ENCODE measurements around the gene MC2R. TPM values are rescaled to one million over a fixed set of nuclear protein-coding genes. Genes with fewer than 3 reads are reported as not detected.

Gene MC2R
- total RNA-seq, 1 donor from 2014 or later = not detected

GRCh38 chr18:13890761-13891361 is 24.5 kb downstream of the MC2R start:
- TF ChIP-seq CTCF (IDR thresholded peaks at IDR 0.05; ENCODE audit: partially characterized antibody, unreplicated experiment) = no peak
- H3K27ac Mint-ChIP-seq (ENCODE audit: unreplicated experiment) = no peak overlapping the region
- peaks cover 6% of the 10 kb centered on the region for H3K4me1 Mint-ChIP-seq (ENCODE audit: low read depth, unreplicated experiment)
- H3K36me3 Mint-ChIP-seq (ENCODE audit: unreplicated experiment) = no peaks in the 10 kb centered on the region
- DNase-seq = no peak
- H3K27me3 Mint-ChIP-seq (ENCODE audit: unreplicated experiment) = peaks cover 2% of the 10 kb centered on the region
- H3K9me3 Mint-ChIP-seq (ENCODE audit: unreplicated experiment) = peaks cover 6% of the 10 kb centered on the region
- H3K4me3 Mint-ChIP-seq (ENCODE audit: unreplicated experiment) = no peak overlapping the region

GRCh38 chr18:13889671-13890070 is 25.7 kb downstream of the MC2R start:
- Mint-ChIP-seq H3K27me3 (ENCODE audit: unreplicated experiment) (peaks cover 2% of the 10 kb centered on the region), H3K4me3 (ENCODE audit: unreplicated experiment) (no peak overlapping the region), H3K9me3 (ENCODE audit: unreplicated experiment) (peaks cover 7% of the 10 kb centered on the region), H3K36me3 (ENCODE audit: unreplicated experiment) (no peaks in the 10 kb centered on the region), H3K27ac (ENCODE audit: unreplicated experiment) (no peak overlapping the region), H3K4me1 (ENCODE audit: low read depth, unreplicated experiment) (peaks cover 6% of the 10 kb centered on the region)
- DNase-seq = no peak
- no peak for TF ChIP-seq CTCF (IDR thresholded peaks at IDR 0.05; ENCODE audit: partially characterized antibody, unreplicated experiment)

GRCh38 chr18:13888191-13888716 is 27.1 kb downstream of the MC2R start:
- TF ChIP-seq CTCF (IDR thresholded peaks at IDR 0.05; ENCODE audit: partially characterized antibody, unreplicated experiment) = no peak
- Mint-ChIP-seq H3K9me3 (ENCODE audit: unreplicated experiment) (peaks cover 7% of the 10 kb centered on the region), H3K36me3 (ENCODE audit: unreplicated experiment) (no peaks in the 10 kb centered on the region), H3K4me1 (ENCODE audit: low read depth, unreplicated experiment) (peaks cover 2% of the 10 kb centered on the region), H3K4me3 (ENCODE audit: unreplicated experiment) (no peak overlapping the region), H3K27ac (ENCODE audit: unreplicated experiment) (no peak overlapping the region), H3K27me3 (ENCODE audit: unreplicated experiment) (peaks cover 2% of the 10 kb centered on the region)
- DNase-seq = no peak

GRCh38 chr18:13885009-13885408 is 30.3 kb downstream of the MC2R start:
- Mint-ChIP-seq H3K27me3 (ENCODE audit: unreplicated experiment) (peaks cover 2% of the 10 kb centered on the region), H3K4me1 (ENCODE audit: low read depth, unreplicated experiment) (no peaks in the 10 kb centered on the region), H3K27ac (ENCODE audit: unreplicated experiment) (no peak overlapping the region), H3K4me3 (ENCODE audit: unreplicated experiment) (no peak overlapping the region), H3K36me3 (ENCODE audit: unreplicated experiment) (no peaks in the 10 kb centered on the region), H3K9me3 (ENCODE audit: unreplicated experiment) (peaks cover 7% of the 10 kb centered on the region)
- TF ChIP-seq CTCF (IDR thresholded peaks at IDR 0.05; ENCODE audit: partially characterized antibody, unreplicated experiment) = no peak
- no peak for DNase-seq

- H3K27ac Mint-ChIP-seq (ENCODE audit: unreplicated experiment) = no peak overlapping the region
- no peak for TF ChIP-seq CTCF (IDR thresholded peaks at IDR 0.05; ENCODE audit: partially characterized antibody, unreplicated experiment)
- DNase-seq = no peak
- no peaks in the 10 kb centered on the region for H3K4me1 Mint-ChIP-seq (ENCODE audit: low read depth, unreplicated experiment)
- H3K4me3 Mint-ChIP-seq (ENCODE audit: unreplicated experiment) = no peak overlapping the region
- H3K27me3 Mint-ChIP-seq (ENCODE audit: unreplicated experiment) = peaks cover 5% of the 10 kb centered on the region
- H3K36me3 Mint-ChIP-seq (ENCODE audit: unreplicated experiment) = no peaks in the 10 kb centered on the region
- H3K9me3 Mint-ChIP-seq (ENCODE audit: unreplicated experiment) = peaks cover 4% of the 10 kb centered on the region
Measured at GRCh38 chr18:13879937-13880336, 35.4 kb downstream of the MC2R start.

Measured in glutamatergic neuron (in vitro differentiated cells).